Astrocyte of the cerebellum (primary cell): Measurements from ENCODE around the gene UMODL1.

Experiments used
- DNase-seq: peaks from one replicate; pipeline ENCODE4 v3.0.0-alpha.2; 2011; ENCODE audit warnings: low read depth
- H3K4me3 ChIP-seq: 2 replicates; pipeline ENCODE4 v1.5.1; 2011; ENCODE audit warnings: mild to moderate bottlenecking, low read depth, low read length, moderate library complexity
- CTCF ChIP-seq: IDR thresholded peaks from 2 replicates; pipeline ENCODE4 v1.5.1; 2012; ENCODE audit warnings: low read length, low read depth, moderate library complexity, mild to moderate bottlenecking; ENCODE audit errors: missing control alignments
- in situ Hi-C: cut with HindIII; loops from 2 replicates; pipeline ENCODE4 v1.10.0; 2017; ENCODE audit warnings: low sequenced_read_pairs

The UMODL1 gene

GRCh38 chr21:42038826-42039425 is 32.2 kb upstream of the UMODL1 start:
- in situ Hi-C loops, result no loop called here
- TF ChIP-seq CTCF, result no peak
- H3K4me3 ChIP-seq, result no peak overlapping the region
- no peak for DNase-seq

- peak; percentile 29 for DNase-seq
- in situ Hi-C loops, result no loop called here
- H3K4me3 ChIP-seq, result no peak overlapping the region
- no peak for TF ChIP-seq CTCF
Measured at GRCh38 chr21:42039470-42039901, 31.6 kb upstream of the UMODL1 start.

GRCh38 chr21:42039911-42040351 is 31.2 kb upstream of the UMODL1 start:
- no peak for TF ChIP-seq CTCF
- in situ Hi-C loops, result no loop called here
- no peak overlapping the region for H3K4me3 ChIP-seq
- DNase-seq, result peak; percentile 32

GRCh38 chr21:42040411-42041180 is 30.5 kb upstream of the UMODL1 start:
- DNase-seq, result peak; percentile 100
- H3K4me3 ChIP-seq, result no peak overlapping the region
- in situ Hi-C loops, result no loop called here
- no peak for TF ChIP-seq CTCF

- in situ Hi-C loops, result no loop called here
- no peak for TF ChIP-seq CTCF
- no peak overlapping the region for H3K4me3 ChIP-seq
Measured at GRCh38 chr21:42041246-42041645, 29.9 kb upstream of the UMODL1 start.

GRCh38 chr21:42041711-42042110 is 29.4 kb upstream of the UMODL1 start:
- in situ Hi-C loops, result no loop called here
- DNase-seq, result no peak
- H3K4me3 ChIP-seq, result no peak overlapping the region
- no peak for TF ChIP-seq CTCF

More at GRCh38 chr21:42041246-42041645, 29.9 kb upstream of the UMODL1 start:
- no peak for DNase-seq
